GM21619 (cell line): ENCODE data around the gene DLAT.
"Not testable (repeated sequence)": the region's sequence is repeated elsewhere in the genome, so short reads cannot be mapped to it uniquely, and the experiment has no call there.

Experiments
- ATAC-seq: cut with Tn5 transposase; IDR thresholded peaks from one replicate; pipeline ENCODE4 v1.9.1; 2021; ENCODE audit not compliant: unreplicated experiment

The DLAT gene

GRCh38 chr11:112004389-112004788 lies 20.8 kb upstream of the DLAT start:
- peak; percentile 98 for ATAC-seq

- no peak for ATAC-seq
Measured at GRCh38 chr11:112005422-112006094, 19.6 kb upstream of the DLAT start.

DNA sequence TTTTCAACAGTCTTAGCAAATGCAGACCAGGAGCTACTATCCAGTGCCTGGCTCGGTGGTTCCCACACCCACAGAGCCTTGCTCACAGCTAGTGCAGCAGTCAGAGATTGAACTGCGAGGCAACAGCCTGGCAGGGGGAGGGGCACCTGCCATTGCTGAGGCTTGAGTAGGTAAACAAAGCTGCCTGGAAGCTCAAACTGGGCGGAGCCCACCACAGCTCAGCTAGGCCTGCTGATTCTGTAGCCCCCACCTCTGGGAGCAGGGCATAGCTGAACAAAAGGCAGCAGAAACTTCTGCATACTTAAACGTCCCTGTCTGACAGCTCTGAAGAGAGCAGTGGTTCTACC lies 19.1 kb upstream of the DLAT start:
- ATAC-seq, result not testable (repeated sequence)

GRCh38 chr11:112011451-112011850 lies 13.8 kb upstream of the DLAT start:
- not testable (repeated sequence) for ATAC-seq

DNA sequence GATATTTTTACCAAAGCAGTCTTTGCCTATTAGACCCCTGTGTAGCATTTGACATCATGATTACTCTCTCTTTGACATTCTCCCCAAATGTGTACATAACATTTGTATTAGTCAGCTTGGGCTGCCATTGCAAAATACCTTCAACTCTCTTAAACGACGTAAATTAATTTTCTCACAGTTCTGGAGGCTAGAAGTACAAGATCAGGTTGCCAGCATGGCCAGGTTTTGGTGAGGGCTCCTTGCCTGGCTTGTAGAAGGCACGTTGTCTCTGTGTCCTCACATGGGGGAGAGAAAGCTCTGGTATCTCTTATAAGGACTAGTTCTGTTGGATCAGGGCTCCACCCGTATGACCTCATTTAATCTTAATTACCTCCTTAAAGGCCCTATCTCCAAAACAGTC lies 12.3 kb upstream of the DLAT start:
- no peak for ATAC-seq

DNA sequence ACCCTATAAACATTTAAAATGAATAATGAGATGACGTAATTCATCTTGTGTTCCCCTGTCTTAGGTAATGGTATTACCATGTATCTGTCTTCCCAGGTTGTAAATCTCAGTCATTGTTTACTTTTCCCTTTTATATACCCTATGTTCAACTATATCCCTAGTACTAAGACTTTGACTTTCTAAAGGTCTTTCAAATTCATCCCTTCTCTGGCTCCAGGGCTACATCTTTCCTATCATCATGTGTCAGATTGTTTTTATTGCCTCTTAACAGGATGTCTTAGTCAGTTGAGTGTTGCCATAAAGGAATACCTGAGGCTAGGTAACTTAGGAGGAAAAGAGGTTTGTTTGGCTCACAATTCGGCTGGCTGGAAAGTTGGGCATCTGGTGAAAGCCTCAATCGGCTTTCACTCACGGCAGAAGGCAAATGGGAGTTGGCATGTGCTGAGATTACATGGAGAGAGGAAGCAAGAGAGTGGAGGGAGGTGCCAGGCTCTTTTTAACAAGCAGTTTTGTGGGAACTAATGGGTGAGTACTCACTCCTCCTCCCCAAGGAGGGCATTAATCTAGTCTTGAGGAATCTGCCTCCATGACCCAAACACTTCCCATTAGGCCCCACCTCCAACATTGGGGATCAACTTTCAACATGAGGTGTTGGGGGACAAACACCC lies 11.6 kb upstream of the DLAT start:
- no peak for ATAC-seq

DNA sequence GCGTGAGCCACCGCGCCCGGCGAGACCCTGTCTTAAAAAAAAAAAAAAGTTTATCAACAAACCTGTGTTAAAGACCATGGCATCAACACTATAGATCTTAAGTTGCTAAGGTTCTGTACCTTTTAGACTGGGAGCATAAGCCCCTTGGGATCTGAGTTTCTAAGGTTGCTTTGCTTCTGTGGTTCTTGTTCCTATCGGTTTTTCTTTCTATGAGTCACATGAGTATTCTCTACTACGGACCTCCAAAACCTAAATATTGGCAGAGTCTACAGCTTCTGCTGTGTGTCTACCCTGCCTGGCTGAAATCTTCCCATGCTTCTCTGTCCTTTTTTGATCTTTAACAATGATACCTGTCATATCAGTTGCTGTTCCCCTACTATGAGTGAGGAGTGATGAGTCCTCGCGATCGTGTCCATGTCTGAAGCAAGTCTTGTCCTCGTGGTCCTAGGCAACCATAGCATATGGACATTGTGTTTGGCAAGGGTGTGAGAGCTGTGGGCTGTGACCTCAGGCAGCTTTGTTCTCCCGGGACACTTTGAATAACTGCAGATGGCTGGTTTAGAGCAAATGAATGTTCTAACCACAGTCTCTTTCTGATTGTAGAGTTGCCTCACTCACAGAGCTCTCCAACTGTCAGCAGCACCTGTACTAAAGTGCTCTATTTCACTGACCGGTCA lies 9.0 kb upstream of the DLAT start:
- peak; percentile 82 for ATAC-seq

- ATAC-seq, result peak; percentile 41
Measured at GRCh38 chr11:112016765-112017376, 8.3 kb upstream of the DLAT start.

DNA sequence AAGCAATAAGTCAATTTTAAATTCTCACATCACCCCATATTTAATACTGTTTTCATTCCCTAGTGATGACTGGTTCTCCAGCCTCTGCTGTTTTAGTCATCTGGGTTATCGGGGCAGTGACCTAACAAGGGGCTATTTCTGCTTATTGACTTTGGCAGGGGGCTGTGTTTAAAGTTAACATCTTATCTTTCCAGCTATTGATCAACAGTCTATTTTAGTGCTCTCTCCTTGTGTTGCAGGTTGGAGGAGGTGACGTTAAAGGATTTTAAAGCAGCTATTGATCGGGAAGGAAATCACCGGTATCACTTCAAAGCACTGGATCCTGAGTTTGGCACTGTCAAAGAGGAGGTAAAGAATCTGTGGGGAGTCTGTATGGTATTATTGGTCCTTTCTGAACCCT lies 7.7 kb upstream of the DLAT start:
- no peak for ATAC-seq

DNA sequence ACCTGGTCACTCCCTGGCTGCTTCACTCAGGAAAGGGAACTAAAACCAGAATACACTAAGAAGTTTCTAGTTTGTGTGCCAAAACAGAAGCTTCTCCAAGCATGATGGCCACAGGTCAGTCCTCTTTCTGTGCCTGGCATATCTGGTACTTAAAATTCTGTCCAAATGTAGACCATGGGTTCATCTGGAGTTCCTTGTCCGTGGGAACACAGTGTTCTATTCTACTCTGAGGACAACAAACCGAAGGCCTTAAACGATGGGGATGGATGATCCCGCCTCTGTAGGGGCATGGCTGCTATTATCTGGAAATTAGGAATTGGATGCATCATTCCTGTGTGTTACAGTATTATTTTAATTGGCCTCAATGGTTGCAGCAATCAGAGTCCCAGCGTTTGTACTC lies 6.1 kb upstream of the DLAT start:
- ATAC-seq, result no peak

DNA sequence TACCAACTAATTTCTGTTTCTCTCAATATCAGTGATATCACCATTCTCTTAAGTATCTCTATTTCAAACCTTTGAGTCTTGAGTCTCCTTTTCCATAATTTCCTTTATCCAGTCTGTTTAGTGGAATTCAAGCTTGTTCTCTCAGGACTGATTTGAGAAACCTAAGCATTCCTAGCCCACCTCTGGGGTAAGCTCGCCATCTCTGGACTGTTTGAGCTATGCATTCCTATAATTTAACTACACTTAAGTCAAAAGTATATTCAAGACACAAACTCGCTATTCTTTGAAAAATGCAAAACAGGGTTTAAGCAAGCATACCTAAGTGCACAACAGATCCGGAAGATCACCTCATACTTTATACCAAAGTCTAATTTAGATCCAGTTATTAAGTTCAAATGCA lies 2.1 kb upstream of the DLAT start:
- no peak for ATAC-seq

DNA sequence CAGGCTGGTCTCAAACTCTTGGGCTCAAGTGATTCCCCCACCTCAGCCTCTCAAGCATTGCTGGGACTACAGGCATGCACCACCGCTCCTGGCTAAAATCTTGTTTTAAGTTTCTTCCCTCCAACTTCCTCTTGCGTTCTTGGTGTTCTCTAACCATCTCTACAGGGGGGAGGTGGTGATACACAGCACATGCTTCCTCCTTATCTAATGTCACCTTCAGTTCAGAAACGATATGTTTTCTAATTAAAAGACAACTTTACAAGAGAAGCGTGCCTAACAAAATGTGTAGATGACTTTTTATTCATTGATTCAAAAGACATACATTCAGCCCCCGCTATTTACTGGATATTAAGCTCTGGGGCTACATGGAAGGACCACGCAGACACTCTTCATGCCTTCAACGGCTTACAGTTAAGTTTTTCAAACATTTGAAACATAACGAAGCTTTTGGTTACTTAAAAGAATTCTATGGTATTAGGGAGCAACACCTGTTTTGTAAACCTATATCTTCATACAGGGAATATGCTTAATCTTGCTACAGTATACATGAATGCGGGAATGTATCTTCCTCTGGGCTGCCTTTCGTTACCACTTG lies 933 bp upstream of the DLAT start:
- peak; percentile 38 for ATAC-seq

DNA sequence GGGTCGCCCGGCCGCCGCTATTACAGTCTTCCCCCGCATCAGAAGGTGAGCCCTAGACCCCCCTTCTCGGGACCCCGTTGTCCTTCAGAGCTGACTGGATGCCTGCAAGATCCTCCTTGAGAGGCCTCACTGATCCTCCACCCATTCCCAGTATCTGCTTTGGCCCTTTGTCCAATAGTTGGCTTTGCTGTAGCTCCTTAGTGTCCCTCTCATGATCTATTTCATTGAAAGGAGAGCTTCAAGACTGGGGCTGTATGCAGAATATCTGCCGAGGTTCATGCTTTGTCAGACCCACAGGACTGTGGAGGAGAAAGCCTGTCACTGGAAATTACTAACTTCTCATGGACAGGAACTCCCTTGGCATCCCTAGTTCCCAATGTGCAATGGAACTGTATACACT lies 499 bp downstream of the DLAT start:
- ATAC-seq, result no peak

DNA sequence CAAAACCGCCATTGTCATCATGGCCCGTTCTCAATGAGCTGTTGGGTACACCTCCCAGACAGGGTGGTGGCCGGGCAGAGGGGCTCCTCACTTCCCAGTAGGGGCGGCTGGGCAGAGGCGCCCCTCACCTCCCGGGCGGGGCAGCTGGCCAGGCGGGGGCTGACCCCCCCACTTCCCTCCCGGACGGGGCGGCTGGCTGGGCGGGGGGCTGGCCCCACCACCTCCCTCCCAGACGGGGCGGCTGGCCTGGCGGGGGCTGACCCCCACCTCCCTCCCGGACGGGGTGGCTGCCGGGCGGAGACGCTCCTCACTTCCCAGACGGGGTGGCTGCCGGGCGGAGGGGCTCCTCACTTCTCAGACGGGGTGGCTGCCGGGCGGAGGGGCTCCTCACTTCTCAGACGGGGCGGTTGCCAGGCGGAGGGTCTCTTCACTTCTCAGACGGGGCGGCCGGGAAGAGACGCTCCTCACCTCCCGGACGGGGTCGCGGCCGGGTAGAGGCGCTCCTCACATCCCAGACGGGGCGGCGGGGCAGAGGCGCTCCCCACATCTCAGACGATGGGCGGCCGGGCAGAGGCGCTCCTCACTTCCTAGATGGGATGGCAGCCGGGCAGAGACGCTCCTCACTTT lies 1.7 kb downstream of the DLAT start:
- ATAC-seq, result not testable (repeated sequence)

DNA sequence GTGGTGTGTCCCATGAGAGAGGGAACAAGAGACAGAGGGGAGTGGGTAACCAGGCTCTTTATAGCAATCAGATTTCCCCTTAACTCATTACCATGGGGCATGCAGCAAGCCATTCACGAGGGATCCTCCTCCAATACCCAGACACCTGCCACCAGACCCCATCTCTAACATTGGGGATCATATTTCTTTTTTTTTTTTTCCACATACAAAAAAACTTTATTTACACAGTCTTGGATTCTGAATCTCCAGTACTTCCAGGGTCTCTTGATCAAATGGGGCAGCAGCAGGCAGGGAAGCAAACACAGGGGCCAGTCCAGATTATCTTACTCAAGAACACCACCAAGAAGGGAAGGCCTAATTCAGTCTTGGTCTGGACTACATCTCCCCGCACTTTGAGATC lies 4.3 kb downstream of the DLAT start:
- ATAC-seq, result no peak

GRCh38 chr11:112033902-112034301 lies 8.7 kb downstream of the DLAT start:
- no peak for ATAC-seq

DNA sequence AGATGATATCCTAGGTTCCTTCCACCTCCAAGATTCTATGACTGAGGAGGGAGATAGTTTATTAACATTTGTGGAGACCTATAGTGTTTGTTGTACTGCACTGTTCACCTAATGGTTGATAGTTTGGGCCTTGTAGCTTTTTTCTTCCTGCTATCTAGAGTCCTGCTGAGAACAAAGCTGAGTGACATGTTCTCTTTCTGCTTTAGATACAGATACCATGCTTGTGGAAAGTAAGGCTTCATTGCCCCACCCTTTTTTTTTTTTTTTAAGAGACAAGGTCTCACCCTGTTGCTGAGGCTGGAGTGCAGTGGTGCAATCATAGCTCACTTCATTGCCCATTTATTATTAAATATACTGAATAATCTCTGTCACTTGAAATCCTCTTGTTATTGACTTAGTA lies 12.3 kb downstream of the DLAT start:
- ATAC-seq, result no peak

GRCh38 chr11:112042161-112042960 lies 17.2 kb downstream of the DLAT start:
- no peak for ATAC-seq

DNA sequence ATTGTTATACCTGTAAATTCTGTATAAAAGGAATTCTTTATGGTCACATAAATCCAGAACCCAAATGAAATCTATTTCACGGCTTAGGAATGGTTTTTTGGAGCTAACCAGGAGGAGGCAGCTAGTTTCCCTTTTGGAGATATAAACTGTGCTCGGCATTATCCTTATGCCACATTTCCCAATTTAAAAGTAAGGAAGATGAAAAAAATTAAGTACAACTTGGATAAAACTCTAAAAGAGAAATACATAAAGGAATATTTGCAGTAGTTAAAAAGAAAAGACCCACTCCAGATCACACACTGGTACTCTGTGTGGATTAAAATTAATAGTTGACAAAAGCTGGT lies 17.7 kb downstream of the DLAT start:
- ATAC-seq, result no peak

DNA sequence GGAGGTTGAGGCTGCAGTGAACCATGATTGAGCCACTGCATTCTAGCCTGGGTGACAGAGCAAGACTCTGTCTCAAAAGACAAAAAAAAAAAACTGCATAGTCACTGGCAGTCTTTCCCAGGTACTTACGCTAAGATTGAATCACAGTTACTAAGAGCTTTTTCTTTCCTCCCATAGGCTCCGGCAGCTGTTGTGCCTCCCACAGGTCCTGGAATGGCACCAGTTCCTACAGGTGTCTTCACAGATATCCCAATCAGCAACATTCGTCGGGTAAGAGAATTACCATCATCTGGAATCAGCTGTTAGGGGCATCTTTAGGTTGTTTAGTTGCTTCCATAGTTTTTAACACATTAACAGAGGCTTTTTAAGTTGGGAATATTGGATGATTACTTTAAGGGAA lies 19.8 kb downstream of the DLAT start:
- ATAC-seq, result no peak
